ENCODE measurements around the gene MPZL2.

DNA sequence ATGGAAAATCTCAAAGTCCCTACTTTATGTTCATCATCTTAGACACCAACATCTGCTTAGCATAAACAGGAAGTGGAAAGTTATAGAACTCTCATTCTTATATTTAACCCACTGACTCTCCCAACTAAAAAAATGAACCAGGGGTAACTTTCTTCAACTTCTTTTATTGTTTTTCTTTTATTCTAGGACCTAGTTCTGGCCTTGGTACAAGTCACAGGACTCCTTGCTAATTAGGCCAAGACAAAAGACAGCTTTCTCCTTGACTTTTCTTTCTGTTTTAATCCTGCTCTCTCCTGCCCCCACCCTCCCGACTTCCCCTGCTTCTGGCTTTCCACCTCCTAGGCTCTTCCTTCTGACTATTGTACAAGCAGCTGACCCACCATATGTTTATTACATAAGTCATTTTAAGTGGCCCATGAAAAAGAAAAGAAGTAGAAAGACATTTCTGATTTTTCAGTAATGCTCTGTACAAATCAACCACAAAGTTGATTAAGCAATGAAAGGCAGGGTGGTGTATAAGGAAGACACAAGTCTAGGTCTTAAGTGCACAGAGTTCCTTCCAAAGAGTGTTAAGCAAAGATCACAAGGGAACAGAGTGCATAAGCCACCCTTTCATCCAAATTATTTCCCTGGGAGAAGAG, 57.6 kb downstream of the MPZL2 start:
- TF ChIP-seq, protein P1, sequence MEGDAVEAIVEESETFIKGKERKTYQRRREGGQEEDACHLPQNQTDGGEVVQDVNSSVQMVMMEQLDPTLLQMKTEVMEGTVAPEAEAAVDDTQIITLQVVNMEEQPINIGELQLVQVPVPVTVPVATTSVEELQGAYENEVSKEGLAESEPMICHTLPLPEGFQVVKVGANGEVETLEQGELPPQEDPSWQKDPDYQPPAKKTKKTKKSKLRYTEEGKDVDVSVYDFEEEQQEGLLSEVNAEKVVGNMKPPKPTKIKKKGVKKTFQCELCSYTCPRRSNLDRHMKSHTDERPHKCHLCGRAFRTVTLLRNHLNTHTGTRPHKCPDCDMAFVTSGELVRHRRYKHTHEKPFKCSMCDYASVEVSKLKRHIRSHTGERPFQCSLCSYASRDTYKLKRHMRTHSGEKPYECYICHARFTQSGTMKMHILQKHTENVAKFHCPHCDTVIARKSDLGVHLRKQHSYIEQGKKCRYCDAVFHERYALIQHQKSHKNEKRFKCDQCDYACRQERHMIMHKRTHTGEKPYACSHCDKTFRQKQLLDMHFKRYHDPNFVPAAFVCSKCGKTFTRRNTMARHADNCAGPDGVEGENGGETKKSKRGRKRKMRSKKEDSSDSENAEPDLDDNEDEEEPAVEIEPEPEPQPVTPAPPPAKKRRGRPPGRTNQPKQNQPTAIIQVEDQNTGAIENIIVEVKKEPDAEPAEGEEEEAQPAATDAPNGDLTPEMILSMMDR (IDR thresholded peaks at IDR 0.05; ENCODE audit: insufficient read depth, low read depth, low read length), result no peak
- no peak for TF ChIP-seq EZH2 (IDR thresholded peaks at IDR 0.05; ENCODE audit: insufficient read depth, low read length)
